GM20000 (cell line): ENCODE results near the gene CTDSP2.
"Not testable (repeated sequence)": the region's sequence is repeated elsewhere in the genome, so short reads cannot be mapped to it uniquely, and the experiment has no call there.

Experiments used
- DNase-seq: peaks from one replicate; pipeline ENCODE4 v3.0.0; 2012; ENCODE audit warnings: low spot score
- TF ChIP-seq, protein P1 (sequence below): IDR thresholded peaks from 2 replicates; pipeline ENCODE4 v1.5.1; 2012; ENCODE audit warnings: mild to moderate bottlenecking, control low read depth; ENCODE audit errors: extremely low read depth, missing control alignments

Gene CTDSP2

GRCh38 chr12:57853864-57854556, 7.5 kb upstream of the CTDSP2 start:
- TF ChIP-seq, protein P1, sequence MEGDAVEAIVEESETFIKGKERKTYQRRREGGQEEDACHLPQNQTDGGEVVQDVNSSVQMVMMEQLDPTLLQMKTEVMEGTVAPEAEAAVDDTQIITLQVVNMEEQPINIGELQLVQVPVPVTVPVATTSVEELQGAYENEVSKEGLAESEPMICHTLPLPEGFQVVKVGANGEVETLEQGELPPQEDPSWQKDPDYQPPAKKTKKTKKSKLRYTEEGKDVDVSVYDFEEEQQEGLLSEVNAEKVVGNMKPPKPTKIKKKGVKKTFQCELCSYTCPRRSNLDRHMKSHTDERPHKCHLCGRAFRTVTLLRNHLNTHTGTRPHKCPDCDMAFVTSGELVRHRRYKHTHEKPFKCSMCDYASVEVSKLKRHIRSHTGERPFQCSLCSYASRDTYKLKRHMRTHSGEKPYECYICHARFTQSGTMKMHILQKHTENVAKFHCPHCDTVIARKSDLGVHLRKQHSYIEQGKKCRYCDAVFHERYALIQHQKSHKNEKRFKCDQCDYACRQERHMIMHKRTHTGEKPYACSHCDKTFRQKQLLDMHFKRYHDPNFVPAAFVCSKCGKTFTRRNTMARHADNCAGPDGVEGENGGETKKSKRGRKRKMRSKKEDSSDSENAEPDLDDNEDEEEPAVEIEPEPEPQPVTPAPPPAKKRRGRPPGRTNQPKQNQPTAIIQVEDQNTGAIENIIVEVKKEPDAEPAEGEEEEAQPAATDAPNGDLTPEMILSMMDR = no peak
- DNase-seq = no peak

- no peak for DNase-seq
- TF ChIP-seq, protein P1 = no peak
Measured at GRCh38 chr12:57852620-57853500, 6.3 kb upstream of the CTDSP2 start.

- no peak for DNase-seq
- TF ChIP-seq, protein P1 = no peak
Measured at GRCh38 chr12:57852200-57852599, 5.7 kb upstream of the CTDSP2 start.

- DNase-seq = no peak
- TF ChIP-seq, protein P1 = no peak
Measured at GRCh38 chr12:57851552-57851951, 5.0 kb upstream of the CTDSP2 start.

GRCh38 chr12:57850854-57851430, 4.4 kb upstream of the CTDSP2 start:
- no peak for DNase-seq
- TF ChIP-seq, protein P1 = no peak

DNA sequence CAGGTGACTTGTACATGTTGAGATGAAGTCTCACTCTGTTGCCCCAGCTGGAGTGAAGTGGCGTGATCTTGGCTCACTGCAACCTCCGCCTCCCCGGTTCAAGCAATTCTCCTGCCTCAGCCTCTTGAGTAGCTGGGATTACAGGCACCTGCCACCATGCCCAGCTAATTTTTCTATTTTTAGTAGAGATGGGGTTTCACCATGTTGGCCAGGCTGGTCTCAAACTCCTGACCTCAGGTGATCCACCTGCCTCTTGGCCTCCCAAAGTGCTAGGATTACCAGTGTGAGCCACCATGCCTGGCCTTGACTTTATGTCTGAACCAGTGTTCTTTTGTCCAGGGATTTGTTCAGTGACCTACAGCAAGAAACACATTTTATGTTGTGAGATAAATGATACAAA, 2.9 kb upstream of the CTDSP2 start:
- DNase-seq = not testable (repeated sequence)

GRCh38 chr12:57849035-57849434, 2.5 kb upstream of the CTDSP2 start:
- DNase-seq = no peak
- TF ChIP-seq, protein P1 = no peak
